Calu3 (cell line): Measurements from ENCODE around the gene TMEM61. TPM values are rescaled to one million over a fixed set of nuclear protein-coding genes. Genes with fewer than 3 reads are reported as not detected.

Experiments
- BruUV-seq: library from RNA; stranded (reverse); fragments of 400-500 nt; replicated peaks from 2 replicates; lab custom pipeline; 2021; lab: Mats Ljungman, UMichigan
- CTCF ChIA-PET: fragments of 300-600 bp; sonication (Branson Sonifier 250); formaldehyde crosslinking; loops from one replicate; lab custom pipeline; 2022; ENCODE audit warnings: antibody characterized with exemption; lab: Charles Lee
- DNase-seq: peaks from one replicate; pipeline ENCODE4 v3.0.0; 2022
- H3K27ac Mint-ChIP-seq: one replicate; pipeline ENCODE4 v1.8.0; 2022; ENCODE audit warnings: mixed read lengths; ENCODE audit not compliant: unreplicated experiment
- H3K27me3 Mint-ChIP-seq: one replicate; pipeline ENCODE4 v1.8.0; 2022; ENCODE audit warnings: mixed read lengths; ENCODE audit not compliant: unreplicated experiment
- H3K36me3 Mint-ChIP-seq: one replicate; pipeline ENCODE4 v1.8.0; 2022; ENCODE audit warnings: mild to moderate bottlenecking, moderate library complexity, mixed read lengths; ENCODE audit not compliant: insufficient read depth, unreplicated experiment
- H3K4me1 Mint-ChIP-seq: one replicate; pipeline ENCODE4 v1.8.0; 2022; ENCODE audit warnings: mild to moderate bottlenecking, low read depth, mixed read lengths; ENCODE audit not compliant: unreplicated experiment
- H3K4me3 Mint-ChIP-seq: one replicate; pipeline ENCODE4 v1.8.0; 2022; ENCODE audit warnings: mild to moderate bottlenecking, low read depth, moderate library complexity, mixed read lengths; ENCODE audit not compliant: unreplicated experiment
- H3K9me3 Mint-ChIP-seq: one replicate; pipeline ENCODE4 v1.8.0; 2022; ENCODE audit warnings: low read depth, mixed read lengths; ENCODE audit not compliant: unreplicated experiment
- intact Hi-C: fragments of 100-400 bp; cut with micrococcal nuclease; formaldehyde crosslinking; loops from one replicate; pipeline ENCODE4 v1.10.0; 2022; ENCODE audit not compliant: unreplicated experiment
- total RNA-seq: library from RNA; stranded (reverse); gene quantifications from 2 replicates; pipeline ENCODE4 v1.2.3, GENCODE V29; 2022
- TF ChIP-seq, protein P1 (sequence below): fragments of 200-600 bp; IDR thresholded peaks from one replicate; pipeline ENCODE4 v1.8.0; 2022; ENCODE audit warnings: antibody characterized with exemption; ENCODE audit not compliant: unreplicated experiment

Gene TMEM61
- total RNA-seq, 1 experiment from 2014 or later = 0.45 TPM

DNA sequence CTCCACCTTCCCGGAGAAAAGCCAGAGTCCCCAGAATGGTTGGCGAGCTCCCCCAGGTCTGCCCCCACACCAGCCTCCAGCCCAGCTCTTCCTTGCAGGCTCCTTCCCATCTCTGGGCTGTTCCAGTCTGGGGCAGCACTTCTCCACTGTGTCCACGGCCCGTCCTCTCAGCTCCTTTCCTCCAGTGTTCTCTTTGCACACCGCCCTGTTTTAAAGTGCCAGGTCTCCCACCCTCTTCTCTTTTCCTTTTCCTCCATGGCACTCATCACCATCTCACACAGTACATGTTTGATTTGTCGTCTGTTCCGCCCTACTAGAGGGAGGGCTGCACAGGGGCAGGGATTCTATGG lies 52.8 kb downstream of the TMEM61 start:
- Mint-ChIP-seq H3K27me3 (peaks cover 38% of the 10 kb centered on the region), H3K4me1 (peaks cover 22% of the 10 kb centered on the region), H3K27ac (no peak overlapping the region), H3K36me3 (peaks cover 6% of the 10 kb centered on the region), H3K4me3 (no peak overlapping the region), H3K9me3 (peaks cover 2% of the 10 kb centered on the region)
- TF ChIP-seq, protein P1, sequence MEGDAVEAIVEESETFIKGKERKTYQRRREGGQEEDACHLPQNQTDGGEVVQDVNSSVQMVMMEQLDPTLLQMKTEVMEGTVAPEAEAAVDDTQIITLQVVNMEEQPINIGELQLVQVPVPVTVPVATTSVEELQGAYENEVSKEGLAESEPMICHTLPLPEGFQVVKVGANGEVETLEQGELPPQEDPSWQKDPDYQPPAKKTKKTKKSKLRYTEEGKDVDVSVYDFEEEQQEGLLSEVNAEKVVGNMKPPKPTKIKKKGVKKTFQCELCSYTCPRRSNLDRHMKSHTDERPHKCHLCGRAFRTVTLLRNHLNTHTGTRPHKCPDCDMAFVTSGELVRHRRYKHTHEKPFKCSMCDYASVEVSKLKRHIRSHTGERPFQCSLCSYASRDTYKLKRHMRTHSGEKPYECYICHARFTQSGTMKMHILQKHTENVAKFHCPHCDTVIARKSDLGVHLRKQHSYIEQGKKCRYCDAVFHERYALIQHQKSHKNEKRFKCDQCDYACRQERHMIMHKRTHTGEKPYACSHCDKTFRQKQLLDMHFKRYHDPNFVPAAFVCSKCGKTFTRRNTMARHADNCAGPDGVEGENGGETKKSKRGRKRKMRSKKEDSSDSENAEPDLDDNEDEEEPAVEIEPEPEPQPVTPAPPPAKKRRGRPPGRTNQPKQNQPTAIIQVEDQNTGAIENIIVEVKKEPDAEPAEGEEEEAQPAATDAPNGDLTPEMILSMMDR = no peak
- intact Hi-C loops = no loop called here
- CTCF ChIA-PET = interaction anchor here (1.1 kb wide), 1 partner anchor 11 kb away, joined by 3 read pairs; no protein-coding TSS in a partner anchor
- BruUV-seq = no TSS peak
- no peak for DNase-seq

DNA sequence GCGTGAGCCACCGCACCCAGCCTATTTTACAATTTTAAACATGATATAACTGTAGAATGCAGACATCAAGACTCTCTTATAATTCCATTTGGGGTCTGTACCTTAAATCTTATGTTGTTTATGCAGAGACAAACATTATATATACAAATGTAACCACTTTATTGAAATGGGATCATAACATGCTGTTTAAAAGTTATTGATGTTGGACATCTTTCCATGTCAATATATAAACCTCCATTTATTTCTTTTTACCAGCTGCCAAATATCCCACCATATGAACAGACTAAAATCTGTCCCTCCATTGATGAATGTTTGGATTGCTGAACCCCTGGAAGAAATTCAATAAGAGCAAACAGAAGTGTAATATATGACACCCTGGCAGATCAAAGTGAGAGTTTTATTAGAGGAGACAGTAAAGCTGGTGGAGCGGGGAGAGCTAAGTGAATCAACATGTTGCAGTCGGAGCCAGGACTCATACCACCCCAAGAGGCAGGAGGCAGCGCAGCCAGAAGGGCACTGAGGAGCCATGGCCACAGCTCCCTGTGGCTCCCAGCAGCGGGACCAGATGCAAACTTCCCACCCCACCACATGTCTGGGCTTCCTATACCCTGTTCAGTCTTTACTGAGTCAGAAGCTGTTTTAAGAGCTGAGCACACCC lies 54.2 kb downstream of the TMEM61 start:
- CTCF ChIA-PET = interaction anchor here (1.3 kb wide), 1 partner anchor 13 kb away, joined by 7 read pairs; no protein-coding TSS in a partner anchor
- H3K4me1 Mint-ChIP-seq = peaks cover 33% of the 10 kb centered on the region
- no peak for DNase-seq
- H3K27ac Mint-ChIP-seq = no peak overlapping the region
- TF ChIP-seq, protein P1 = no peak
- intact Hi-C loops = no loop called here
- no TSS peak for BruUV-seq
- peaks cover 14% of the 10 kb centered on the region for H3K36me3 Mint-ChIP-seq
- H3K9me3 Mint-ChIP-seq = peaks cover 2% of the 10 kb centered on the region
- H3K4me3 Mint-ChIP-seq = no peak overlapping the region
- peaks cover 37% of the 10 kb centered on the region for H3K27me3 Mint-ChIP-seq

DNA sequence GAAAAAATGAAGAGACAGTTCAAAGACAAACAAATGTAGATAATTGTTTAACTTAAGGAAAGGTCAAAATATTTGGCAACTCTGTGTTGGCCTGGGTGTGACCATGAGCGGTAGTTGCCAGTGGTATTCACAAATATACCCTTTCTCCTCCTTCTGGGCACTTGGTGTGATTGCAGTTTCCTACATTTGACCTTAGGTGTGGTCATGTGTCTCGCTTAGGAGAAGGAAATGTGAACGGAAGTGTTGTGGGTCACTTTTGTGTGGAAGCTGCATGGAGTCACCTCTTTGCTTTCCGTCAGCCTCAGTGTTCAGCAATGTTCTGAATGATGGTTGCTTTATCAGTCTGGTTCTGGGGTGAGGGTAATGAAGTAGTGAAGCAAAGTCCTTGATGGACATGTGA lies 55.5 kb downstream of the TMEM61 start:
- intact Hi-C loops = no loop called here
- CTCF ChIA-PET = interaction anchor here (0.6 to 1.3 kb wide), 2 partner anchors 14 to 28 kb away, joined by 3 to 7 read pairs; no protein-coding TSS in a partner anchor
- no peak for DNase-seq
- Mint-ChIP-seq H3K27me3 (peaks cover 24% of the 10 kb centered on the region), H3K27ac (no peak overlapping the region), H3K4me3 (no peak overlapping the region), H3K4me1 (peaks cover 34% of the 10 kb centered on the region), H3K36me3 (peaks cover 27% of the 10 kb centered on the region), H3K9me3 (peaks cover 2% of the 10 kb centered on the region)
- TF ChIP-seq, protein P1 = peak; percentile 17
- BruUV-seq = no TSS peak

DNA sequence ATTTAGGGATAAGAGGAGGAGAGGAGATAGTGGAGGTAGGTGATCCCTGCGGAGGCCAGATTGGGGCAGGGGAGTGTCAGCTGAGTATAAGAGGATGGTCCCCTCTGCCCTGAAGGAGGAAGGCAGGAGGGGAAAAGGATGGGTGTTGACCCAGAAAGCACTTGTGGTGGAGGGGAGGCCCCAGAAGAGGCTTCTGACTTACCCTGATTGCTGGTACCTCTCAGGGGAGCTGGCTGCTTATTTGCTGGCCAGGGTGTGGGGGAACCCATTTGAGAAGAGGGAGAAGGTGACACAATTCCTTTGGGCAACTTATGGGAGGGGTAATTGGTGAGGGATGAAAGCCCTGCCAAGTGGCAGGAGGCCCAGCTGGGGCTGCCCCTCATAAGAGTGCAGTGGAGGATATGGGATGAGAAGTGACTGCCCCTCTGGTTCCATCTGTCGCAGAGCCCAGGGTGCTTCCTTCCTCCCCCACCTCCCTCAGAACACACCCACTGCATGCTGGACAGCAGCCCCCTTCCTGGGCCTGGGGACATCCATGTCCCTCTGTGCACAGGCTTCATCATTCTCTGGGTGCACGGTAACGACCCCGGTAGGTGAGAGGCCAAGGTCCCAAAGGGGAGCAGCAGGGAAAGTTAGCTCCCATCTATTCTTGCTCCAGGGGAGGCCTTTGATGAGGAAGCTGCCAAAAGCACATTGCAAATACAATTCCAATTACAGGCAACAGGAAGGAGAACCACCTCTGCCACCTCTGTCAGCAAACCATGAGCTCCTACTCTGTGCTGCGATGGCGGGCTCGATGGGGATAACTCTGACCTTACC lies 57.5 kb downstream of the TMEM61 start:
- TF ChIP-seq, protein P1 = no peak
- peaks cover 49% of the 10 kb centered on the region for H3K4me1 Mint-ChIP-seq
- CTCF ChIA-PET = interaction anchor here (1.0 to 1.3 kb wide), 2 partner anchors 16 to 93 kb away, joined by 3 to 6 read pairs; no protein-coding TSS in a partner anchor
- no peak for DNase-seq
- H3K27me3 Mint-ChIP-seq = peaks cover 11% of the 10 kb centered on the region
- no TSS peak for BruUV-seq
- H3K36me3 Mint-ChIP-seq = peaks cover 36% of the 10 kb centered on the region
- peak overlapping the region; percentile 23 for H3K27ac Mint-ChIP-seq
- intact Hi-C loops = no loop called here
- no peaks in the 10 kb centered on the region for H3K9me3 Mint-ChIP-seq
- no peak overlapping the region for H3K4me3 Mint-ChIP-seq
